HG02852 (cell line): ENCODE data around the gene SLC6A20.

Experiments
- ATAC-seq: cut with Tn5 transposase; IDR thresholded peaks from one replicate; pipeline ENCODE4 v1.9.1; 2021; ENCODE audit warnings: mild to moderate bottlenecking, moderate library complexity; ENCODE audit not compliant: unreplicated experiment

The SLC6A20 gene

GRCh38 chr3:45730409-45731154 lies 65.8 kb downstream of the SLC6A20 start:
- ATAC-seq: no peak

- ATAC-seq: no peak
These were observed 66.7 kb downstream of the SLC6A20 start for GRCh38 chr3:45729614-45730013.

- ATAC-seq: no peak
These were observed 71.4 kb downstream of the SLC6A20 start for GRCh38 chr3:45724911-45725310.

GRCh38 chr3:45719655-45720487 lies 76.5 kb downstream of the SLC6A20 start:
- ATAC-seq: no peak

GRCh38 chr3:45716790-45717336 lies 79.5 kb downstream of the SLC6A20 start:
- ATAC-seq: no peak

GRCh38 chr3:45715945-45716344 lies 80.4 kb downstream of the SLC6A20 start:
- no peak for ATAC-seq

- no peak for ATAC-seq
These were observed 83.8 kb downstream of the SLC6A20 start for GRCh38 chr3:45712434-45713110.

GRCh38 chr3:45711931-45712330 lies 84.4 kb downstream of the SLC6A20 start:
- no peak for ATAC-seq

- no peak for ATAC-seq
These were observed 90.2 kb downstream of the SLC6A20 start for GRCh38 chr3:45705839-45706808.
